HG02678 (cell line): ENCODE measurements around the gene STK39.
A peak's percentile ranks its signal among the peaks of the same experiment; 100 is the strongest.

Experiments
- ATAC-seq: cut with Tn5 transposase; IDR thresholded peaks from one replicate; pipeline ENCODE4 v1.9.1; 2021; ENCODE audit warnings: mild to moderate bottlenecking, moderate library complexity; ENCODE audit not compliant: unreplicated experiment

STK39 gene

DNA sequence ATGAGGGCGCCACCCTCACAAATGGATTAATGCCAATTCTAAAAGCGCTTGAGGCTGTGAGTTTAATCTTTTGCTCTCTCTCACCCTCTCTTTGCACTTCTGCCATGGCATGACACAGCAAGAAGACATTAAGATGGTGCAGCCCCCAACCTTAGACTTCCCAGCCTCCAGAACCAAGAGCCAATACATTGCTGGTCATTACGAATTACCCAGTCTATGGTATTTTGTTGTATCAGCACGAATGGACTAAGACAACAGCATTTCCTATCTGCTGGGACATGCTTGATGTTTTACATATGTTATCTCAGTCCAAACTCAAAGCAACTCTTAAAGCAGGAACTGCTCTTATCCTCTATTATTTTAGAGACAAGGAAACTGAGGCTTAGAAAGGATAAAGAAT, 222.9 kb downstream of the STK39 start:
- ATAC-seq: no peak

GRCh38 chr2:168021800-168022587, 225.4 kb downstream of the STK39 start:
- no peak for ATAC-seq

- no peak for ATAC-seq
Observed at GRCh38 chr2:168015274-168015953, 232.0 kb downstream of the STK39 start.

DNA sequence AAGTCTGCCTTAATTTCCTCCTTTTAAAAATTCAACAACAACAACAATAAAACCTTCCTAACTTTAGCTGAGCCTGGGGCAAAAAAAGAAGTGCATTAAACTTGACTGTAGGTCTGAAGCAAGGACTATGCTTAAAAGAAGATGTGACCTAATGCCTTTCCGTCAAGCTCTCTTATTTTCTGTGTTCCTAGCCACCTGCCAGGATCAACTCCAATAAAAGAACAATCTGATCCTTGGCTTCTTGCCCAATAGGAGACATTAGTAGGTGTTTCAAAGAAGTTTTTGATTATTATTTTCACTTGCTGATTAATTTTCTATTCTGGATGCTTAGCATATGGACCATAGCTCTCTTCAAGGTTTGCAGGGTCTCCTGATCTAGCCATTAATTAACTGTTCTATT, 237.5 kb downstream of the STK39 start:
- no peak for ATAC-seq

GRCh38 chr2:168008646-168009195, 238.7 kb downstream of the STK39 start:
- ATAC-seq: no peak

GRCh38 chr2:168006498-168006897, 240.9 kb downstream of the STK39 start:
- no peak for ATAC-seq

DNA sequence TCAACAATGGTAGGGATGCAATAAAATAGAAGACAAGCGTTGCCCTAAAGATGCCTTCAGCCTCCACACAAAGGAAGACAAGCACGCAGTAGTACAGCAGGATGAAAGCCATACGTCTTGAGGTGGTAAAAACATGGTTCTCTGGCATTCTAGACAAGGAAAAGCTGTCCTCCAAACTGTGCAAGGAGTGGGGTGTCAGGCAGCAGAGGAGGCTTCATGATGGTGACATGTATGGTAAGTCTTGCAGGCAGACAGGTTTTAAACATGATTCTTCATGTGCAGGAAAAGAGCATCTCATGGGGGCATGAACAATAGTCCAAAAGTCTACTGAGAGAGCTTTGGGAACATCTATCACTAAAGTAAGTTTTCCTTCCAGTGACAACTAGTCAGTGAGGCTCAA, 241.8 kb downstream of the STK39 start:
- no peak for ATAC-seq

GRCh38 chr2:168003876-168004275, 243.5 kb downstream of the STK39 start:
- no peak for ATAC-seq

DNA sequence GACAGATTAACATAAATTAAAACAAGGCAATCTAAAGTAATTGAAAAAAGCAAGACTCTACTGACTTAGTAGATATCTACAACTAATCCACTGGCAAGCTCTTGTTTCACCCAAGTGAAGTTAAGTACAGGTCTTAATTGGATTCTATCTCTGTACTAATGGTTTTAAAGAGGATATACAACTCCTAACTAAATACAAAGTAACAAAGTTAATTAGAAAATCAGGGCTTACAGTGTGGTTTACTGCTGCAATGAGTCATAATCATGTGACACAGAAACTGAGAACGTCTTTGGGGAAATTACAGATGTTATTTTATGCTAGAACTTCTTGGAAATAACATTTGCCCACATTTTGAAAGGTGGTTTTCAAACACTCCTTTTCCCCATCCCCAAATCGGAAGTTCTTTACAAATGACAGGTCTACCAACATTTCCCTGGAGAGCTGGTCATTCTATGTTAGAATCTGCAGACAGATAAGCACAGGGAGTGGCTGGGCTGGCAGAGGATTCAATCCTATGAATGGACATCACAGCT, 245.3 kb downstream of the STK39 start:
- peak; percentile 66 for ATAC-seq

DNA sequence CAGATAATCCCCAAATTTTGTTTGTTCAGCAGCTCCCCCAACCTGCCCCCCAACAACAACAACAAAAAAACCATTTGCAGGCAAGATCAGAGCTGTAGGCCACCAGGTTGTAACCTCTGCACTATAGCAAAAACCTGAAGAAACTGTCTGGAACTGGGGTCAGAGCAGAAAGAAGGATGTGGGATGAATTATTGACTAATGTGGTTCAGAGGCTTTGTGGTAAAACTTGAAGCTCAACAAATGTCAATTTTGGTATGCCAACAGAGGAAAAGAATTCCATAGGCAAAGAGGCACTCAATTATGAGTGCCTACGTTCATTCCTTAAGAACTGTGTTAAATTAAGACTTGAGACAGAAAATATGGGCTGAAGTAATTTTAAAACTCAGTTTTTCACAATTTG, 255.1 kb downstream of the STK39 start:
- ATAC-seq: no peak

- no peak for ATAC-seq
Observed at GRCh38 chr2:167990062-167990461, 257.3 kb downstream of the STK39 start.

GRCh38 chr2:167988296-167988695, 259.1 kb downstream of the STK39 start:
- ATAC-seq: no peak

DNA sequence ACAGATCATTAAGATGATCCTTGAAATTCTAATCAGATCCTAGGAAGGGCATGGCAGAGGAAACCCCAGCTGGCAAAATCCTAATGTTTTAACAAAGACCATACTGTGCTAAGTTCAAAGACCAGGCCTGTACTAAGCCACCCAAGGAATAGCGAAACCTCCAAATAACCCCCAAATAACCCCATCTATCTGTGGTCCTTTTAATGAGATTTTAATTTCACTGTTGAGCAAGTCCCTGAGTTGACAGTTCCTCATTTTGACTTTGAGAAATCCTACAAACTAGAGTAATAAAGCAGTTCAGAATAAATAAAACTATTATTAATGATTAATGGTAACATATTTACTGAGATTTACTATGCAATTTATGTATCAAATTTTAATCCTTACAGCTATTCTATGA, 259.8 kb downstream of the STK39 start:
- ATAC-seq: no peak

GRCh38 chr2:167987026-167987425, 260.4 kb downstream of the STK39 start:
- ATAC-seq: no peak

DNA sequence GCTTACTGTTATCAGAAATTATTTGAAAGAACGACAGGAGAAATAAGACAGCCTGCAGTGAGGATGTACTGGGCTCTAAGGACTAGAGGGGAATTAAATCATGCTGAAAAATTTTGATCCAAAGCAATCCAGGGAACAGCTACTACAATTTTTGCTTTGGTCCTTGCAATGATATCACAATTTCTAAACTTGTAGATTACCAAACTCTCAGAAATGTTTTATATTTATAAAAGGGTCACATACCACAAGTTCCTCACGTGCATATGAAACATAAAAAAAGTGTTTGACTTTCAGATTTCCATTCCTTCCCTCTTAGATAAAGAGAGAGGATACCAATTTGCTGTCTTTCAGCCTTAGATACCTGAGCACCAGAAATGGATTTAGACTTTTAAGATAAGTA, 261.2 kb downstream of the STK39 start:
- ATAC-seq: no peak

GRCh38 chr2:167981945-167982344, 265.4 kb downstream of the STK39 start:
- ATAC-seq: no peak

- ATAC-seq: no peak
Observed at GRCh38 chr2:167980439-167980838, 267.0 kb downstream of the STK39 start.

DNA sequence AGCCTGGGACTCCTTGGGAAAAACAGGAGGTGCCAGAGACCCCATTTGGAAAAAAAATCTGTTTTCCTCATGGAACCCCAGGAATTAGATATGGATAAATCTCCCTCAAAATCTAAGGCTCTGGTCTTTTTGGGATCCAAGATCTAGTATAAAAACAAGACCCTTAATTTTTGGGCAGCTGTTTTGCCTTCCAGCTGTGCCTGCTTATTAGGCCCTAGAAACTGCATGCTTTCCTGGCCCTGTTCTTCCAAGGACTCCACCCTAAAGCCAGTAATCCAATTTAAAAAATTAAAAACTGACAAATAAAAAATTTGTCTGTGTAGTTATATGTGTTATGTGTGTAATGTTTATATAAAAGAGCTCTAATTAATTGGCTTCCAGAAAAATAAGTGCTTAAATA, 274.6 kb downstream of the STK39 start:
- no peak for ATAC-seq

DNA sequence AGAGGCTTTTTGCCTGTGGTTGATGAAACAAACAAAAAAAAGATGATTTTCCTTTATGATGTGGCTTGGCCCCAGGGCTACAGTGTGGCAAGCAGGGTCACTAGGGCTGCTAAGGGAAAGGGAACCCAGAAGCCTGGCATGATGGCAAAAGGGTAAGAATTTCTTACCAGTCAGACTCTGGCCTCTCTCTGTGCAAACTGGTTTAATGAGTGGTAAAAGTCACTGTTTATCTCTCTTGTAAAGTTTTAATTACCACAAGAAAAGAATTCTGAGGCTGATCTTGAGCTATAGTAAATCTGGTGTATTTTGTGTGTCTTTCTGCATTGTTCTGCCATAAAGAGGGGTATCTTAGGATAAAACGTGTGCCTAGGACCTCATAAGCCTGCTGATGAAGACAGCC, 275.4 kb downstream of the STK39 start:
- no peak for ATAC-seq

- ATAC-seq: no peak
Observed at GRCh38 chr2:167966937-167967913, 280.2 kb downstream of the STK39 start.
